A549 treated with RU486 at 1 μM for 4 hours (cell line): Measurements from ENCODE around the gene PTGFR. TPM values are rescaled to one million over a fixed set of nuclear protein-coding genes. Genes with fewer than 3 reads are reported as not detected.

Source experiments
- total RNA-seq: library from RNA; stranded (reverse); fragments of 200-300 nt; extraction: Qiagen RNA extraction; gene quantifications from 5 replicates; pipeline ENCODE4 v1.2.3, GENCODE V29; 2022; ENCODE audit warnings: low read depth

PTGFR gene
- not detected in 5 replicates for total RNA-seq

GRCh38 chr1:78490861-78491450 lies at the start of gene PTGFR:
Gene PTGFR, plus strand, starts transcription at chr1:78490974. Its CDS starts 1,770 bp downstream, at chr1:78492744.

Other genes starting within 250 kb of the PTGFR start
- gene IFI44L, start 129.5 kb downstream of the PTGFR start, total RNA-seq: not detected in 5 replicates
- 0.25 to 1.1 TPM (median 0.69 TPM) in 5 replicates for gene IFI44, start 158.9 kb downstream of the PTGFR start, total RNA-seq